ENCODE data around the gene CD47.

The CD47 gene

DNA sequence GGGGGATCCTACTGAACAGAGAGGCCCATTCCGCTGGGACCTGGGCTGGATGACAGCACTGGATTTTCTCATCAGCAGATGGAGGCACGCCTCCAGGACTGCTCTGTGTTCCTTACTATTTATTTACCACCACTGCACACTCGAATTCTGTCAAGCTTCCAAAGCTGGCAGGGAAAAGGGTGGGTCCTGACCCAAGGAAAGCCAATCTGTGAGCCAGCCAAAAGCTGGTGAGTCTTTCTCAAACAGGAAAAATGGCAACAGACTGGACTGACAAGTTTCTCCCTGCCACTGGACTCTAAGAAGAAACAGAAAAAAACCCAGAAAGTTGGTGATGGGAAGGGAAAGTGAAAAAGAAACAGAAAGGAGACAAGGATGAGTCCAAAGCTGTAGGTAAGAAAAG is 37.8 kb downstream of the CD47 start:
- DNase-seq (ENCODE audit: low spot score): no peak

DNA sequence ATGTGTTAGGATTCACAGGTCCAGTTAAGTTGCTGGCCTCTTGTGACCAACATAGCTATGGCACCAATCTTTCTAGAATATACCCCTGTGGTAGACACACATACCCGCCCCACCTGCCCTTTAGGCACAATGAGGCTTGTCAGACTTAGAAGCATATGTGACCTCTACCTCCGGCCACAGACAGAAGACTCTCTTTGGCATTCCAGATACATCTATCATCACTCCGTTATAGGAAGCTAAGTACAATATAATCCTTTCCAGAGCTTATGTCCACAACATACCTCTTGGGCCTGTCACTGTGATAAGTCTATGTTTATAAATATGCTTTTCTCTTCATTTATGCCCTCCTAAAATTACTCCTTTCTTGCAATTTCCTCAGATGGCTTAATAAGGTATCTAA is 39.8 kb downstream of the CD47 start:
- DNase-seq (ENCODE audit: low spot score): no peak

- no peak for DNase-seq (ENCODE audit: low spot score)
These were observed 42.8 kb downstream of the CD47 start for GRCh38 chr3:108047987-108048386.

- no peak for DNase-seq (ENCODE audit: low spot score)
These were observed 44.6 kb downstream of the CD47 start for GRCh38 chr3:108046247-108046646.

DNA sequence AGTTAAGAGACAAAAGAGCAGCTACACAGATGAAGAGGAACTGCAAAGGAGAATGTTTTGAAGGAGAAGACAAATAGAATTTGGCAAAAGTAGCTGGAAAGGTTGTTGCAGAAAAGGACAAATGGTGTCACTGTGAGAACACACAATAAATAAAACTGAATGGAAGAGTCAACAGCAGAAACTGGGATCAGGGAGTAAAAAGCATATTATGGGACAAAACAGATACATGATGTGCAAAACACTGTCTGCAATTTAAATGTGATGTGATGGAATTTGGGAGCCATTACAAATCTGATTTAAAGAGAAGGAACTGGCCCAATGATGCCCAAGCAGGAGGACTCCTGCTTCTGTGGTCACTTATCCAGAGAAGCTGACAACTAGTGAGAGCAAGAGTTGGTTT is 46.1 kb downstream of the CD47 start:
- DNase-seq (ENCODE audit: low spot score): no peak

DNA sequence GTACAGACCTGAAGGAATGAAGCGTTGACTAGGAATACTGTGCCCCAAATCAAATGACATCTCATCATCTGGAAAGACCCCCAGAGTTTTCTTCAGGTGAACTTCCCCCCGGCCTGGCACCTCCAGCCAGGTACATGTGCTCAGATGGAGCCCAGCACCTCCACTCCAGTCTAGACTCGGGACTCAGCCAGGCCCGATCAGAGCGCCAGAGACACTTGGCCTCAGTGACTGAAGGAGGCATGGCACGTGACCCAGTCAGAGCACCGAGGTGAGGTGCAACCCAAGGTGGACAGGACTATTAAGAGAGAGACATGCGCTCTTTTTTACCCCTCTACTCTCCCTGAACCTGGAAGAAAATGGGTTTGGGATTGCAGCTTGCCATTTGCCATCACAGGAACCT is 48.5 kb downstream of the CD47 start:
- DNase-seq (ENCODE audit: low spot score): no peak

DNA sequence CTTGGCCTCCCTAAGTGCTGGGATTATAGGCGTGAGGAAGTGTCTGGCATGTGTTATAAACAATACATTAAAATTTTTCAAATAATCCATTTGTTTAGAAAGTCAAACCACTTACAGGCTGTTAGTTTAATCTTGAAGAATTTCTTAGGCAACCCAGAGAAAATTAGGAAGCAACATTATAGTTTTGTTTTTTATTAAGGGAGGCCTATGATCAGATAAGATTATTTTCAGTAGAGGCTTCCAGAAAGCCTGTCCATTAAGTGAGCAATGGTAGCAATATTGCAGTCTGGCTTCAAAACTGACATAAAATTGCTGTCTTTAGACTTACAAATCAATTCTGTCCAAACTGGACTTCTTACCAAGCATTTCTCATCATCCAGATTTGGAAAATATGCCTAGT is 49.6 kb downstream of the CD47 start:
- no peak for DNase-seq (ENCODE audit: low spot score)

DNA sequence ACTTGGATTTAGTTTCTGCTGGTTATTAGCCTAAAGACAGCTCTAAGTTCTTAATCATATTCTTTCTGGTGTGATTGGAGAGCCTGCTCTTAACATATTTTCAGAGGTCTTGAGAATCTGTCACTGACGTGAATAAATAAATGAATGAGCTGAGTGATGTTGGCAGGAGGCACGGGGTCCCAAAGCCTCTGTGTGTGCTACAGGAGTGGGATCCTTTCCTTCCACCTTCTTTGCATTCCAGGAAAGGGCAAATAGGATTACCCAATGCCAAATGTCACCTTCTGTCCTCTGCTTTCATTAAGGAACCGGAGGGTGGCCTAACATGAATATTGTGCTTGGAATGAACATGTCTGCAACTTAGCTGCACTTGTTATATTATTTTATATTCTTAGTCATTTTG is 53.1 kb downstream of the CD47 start:
- DNase-seq (ENCODE audit: low spot score): no peak

- DNase-seq (ENCODE audit: low spot score): peak; percentile 9
These were observed 53.7 kb downstream of the CD47 start for GRCh38 chr3:108036984-108037741.

- DNase-seq (ENCODE audit: low spot score): no peak
These were observed 54.4 kb downstream of the CD47 start for GRCh38 chr3:108036401-108036800.

- no peak for DNase-seq (ENCODE audit: low spot score)
These were observed 55.1 kb downstream of the CD47 start for GRCh38 chr3:108035751-108036150.

- DNase-seq (ENCODE audit: low spot score): no peak
These were observed 58.9 kb downstream of the CD47 start for GRCh38 chr3:108031895-108032294.

- DNase-seq (ENCODE audit: low spot score): no peak
These were observed 59.9 kb downstream of the CD47 start for GRCh38 chr3:108030960-108031359.

DNA sequence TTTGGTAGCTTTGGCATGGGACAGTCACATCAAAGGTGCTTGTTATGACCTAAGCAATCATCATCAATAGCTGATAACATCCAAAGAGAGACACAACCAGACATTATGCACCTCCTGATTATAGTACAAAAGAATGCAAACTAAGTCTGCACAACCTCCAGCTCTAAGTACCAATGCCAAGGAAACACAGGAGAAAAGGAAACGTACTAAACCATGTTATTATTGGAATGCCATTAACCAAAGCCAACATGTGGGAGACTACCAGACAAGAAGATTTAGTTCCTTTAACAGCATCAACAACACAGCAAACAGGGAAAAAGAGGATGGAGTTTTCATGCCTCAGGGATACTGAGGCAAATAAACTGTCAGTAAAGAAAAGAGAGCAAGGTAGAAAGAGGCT is 61.4 kb downstream of the CD47 start:
- no peak for DNase-seq (ENCODE audit: low spot score)

GRCh38 chr3:108028896-108029295 is 61.9 kb downstream of the CD47 start:
- DNase-seq (ENCODE audit: low spot score): no peak

DNA sequence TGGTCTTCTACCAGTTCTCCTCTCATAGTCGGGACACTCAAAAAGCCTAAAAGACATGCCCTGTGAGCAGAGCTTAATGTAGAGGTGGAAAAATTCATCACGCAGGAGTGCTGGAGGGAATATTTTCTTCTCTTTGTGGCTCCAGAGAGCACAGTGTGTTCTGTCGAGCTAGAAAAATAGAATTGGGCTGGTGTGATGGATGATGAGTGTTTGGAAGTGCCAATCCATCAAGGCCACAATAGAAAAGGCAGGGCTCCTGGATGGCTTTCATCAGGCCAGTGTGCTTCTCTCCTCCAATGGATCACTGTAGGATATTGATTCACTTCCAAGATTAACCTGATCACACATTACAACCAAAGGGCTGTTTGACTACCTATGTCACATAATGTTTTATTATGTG is 65.7 kb downstream of the CD47 start:
- no peak for DNase-seq (ENCODE audit: low spot score)

DNA sequence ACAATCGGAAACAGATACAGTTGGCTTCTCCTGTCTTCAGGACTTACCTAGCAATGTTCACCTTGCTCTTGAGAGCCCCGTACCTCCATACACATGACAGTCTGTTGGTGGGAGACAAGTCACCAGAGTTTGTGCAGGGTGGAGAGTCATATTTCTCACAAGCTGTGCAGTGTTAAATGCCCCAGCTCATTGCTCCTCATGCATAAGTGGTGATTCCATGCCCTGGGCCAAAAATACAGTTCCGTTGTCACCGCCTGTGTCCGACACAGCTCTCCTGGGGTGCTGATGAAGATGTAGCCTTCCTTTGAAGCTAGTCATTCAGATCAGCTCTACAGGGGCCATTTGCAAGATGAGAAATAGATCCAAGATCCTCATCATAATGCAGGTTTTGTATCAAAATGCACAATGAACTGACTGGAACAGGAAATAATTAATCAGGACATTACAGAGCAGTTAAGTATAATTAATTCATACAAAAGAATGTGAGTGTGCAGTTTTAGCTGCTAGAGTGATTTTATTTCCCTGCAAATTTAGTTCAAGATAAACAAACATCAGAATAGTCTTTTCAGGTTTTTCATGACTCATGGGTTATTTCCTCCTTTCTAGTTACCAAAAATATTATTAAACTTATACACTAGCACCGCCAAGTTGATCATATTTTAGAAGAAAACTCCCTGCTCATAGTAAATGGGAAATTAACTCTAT is 66.5 kb downstream of the CD47 start:
- no peak for DNase-seq (ENCODE audit: low spot score)

DNA sequence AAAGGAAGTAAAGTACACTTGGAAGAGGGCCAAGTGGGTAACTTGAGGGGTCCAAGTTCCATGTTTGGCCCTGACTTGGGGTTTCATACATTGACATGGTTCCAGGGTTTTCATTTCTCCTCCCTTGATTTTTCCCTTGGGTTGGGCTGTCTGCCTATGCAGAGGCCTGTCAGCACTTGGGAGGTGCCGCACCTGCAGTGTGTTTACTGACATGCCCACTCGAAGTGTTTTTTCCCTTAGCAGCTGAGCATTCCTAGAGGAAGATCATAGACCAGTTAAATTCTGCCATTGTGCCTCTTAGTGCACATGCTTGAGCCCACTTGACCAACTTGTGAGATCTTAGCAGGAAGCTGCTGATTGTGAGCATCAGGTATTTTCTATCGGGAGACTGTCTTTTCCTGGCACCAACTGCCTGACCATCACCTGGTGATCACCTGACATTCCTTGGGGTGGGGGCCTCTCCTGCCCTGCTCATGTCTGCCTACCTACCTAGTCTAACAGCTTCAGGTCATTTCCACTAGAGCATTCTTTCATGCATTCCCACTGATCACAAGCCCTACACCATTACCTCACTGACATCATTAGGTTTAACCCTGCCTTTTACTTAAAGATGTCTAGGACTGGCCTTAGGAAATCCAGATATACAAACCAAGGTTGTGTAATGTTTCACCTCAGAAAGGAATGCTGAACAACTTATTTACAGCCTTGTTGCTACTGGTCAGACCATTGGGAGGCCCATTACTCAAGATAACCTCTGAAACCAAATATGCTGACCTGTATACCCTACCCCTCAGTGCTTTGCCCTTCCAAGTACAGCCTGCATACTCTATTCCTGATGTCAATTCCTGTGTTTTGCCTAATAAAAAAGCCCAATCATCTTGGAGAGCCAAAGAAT is 68.3 kb downstream of the CD47 start:
- no peak for DNase-seq (ENCODE audit: low spot score)

DNA sequence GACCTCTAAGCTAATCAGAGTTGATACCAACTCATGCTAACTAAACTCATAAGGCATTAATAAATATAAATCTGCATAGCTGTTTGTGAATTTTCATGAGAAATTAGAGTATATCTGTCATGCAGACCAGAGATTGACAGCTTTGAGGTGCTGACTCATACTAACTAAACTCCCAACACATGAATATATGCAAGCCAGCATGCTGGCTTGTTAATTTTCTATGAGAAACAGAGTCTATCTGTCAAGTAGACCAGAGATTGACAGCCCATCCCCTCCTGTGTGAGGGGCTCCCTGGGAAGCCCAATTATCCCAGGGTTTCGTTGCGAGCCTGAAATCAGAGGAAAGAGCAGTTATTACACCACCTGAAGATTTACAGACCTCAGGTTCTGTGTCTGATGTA is 69.3 kb downstream of the CD47 start:
- DNase-seq (ENCODE audit: low spot score): no peak

DNA sequence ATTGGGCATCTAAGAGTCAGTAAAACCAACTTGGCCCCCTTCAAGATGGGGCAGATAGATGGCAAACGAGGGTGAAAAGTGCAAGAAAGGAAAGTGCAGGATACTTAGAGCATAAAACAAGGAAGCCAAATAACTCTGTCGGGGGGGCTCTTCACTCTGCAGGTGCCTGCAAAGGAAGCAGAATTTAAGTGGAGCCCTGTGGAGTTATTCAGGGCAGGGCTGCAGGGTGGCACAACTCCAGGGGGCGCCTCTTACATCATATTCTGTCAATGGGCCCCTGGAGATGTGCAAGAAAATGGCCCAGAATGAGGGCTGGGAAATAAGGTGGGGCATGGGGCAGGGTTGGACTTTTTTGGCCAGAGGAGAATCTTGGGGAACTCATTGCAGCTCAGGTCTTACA is 69.7 kb downstream of the CD47 start:
- no peak for DNase-seq (ENCODE audit: low spot score)

DNA sequence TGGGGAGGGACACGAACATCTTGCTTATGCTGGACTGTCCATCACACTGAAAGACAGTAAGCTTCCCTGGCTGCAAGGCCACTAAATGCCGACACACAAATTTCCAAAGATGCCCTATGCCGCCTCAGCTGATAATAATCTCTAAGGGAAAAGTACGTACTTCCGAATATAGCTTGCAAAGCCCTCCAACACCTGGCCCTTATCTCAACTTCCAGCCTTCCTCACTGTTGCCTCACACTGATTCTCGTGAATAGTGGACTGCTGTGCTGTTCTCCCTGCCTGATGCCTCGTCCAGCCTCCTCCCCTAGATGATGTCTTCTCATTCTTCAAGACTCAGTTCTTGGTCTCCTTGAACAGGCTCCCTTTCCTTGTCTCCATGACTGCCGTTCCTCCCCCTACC is 72.3 kb downstream of the CD47 start:
- DNase-seq (ENCODE audit: low spot score): no peak

GRCh38 chr3:108017587-108017986 is 73.2 kb downstream of the CD47 start:
- no peak for DNase-seq (ENCODE audit: low spot score)

DNA sequence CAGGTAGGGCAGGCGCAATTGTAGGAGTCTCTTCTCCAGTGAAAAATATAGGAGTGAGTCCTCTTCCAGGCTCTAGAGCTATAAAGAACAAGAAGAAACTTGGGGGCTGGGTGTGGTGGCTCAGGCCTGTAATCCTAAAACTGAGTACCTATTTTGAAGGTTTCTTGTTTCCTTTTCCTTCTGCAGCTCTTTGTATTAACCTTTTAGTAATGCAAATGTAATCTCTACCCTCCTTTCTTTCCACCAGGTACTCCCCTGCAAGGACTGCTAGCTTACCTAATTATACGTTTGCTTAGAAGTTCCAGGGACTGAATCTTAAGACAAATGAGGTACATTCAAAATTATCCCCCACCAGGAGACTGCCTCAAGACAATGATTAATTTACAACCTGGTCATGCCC is 75.9 kb downstream of the CD47 start:
- DNase-seq (ENCODE audit: low spot score): no peak
